HG02642 (cell line): ENCODE data around the gene NEDD4L.
"Not testable (repeated sequence)": the region's sequence is repeated elsewhere in the genome, so short reads cannot be mapped to it uniquely, and the experiment has no call there.

Experiments
- ATAC-seq: cut with Tn5 transposase; IDR thresholded peaks from one replicate; pipeline ENCODE4 v1.9.1; 2021; ENCODE audit warnings: mild to moderate bottlenecking; ENCODE audit not compliant: unreplicated experiment, poor library complexity

Gene NEDD4L

GRCh38 chr18:58272779-58273435 is 228.9 kb downstream of the NEDD4L start:
- ATAC-seq = no peak

- ATAC-seq = no peak
Observed at GRCh38 chr18:58275176-58275575, 231.2 kb downstream of the NEDD4L start.

GRCh38 chr18:58276789-58277739 is 233.0 kb downstream of the NEDD4L start:
- no peak for ATAC-seq

DNA sequence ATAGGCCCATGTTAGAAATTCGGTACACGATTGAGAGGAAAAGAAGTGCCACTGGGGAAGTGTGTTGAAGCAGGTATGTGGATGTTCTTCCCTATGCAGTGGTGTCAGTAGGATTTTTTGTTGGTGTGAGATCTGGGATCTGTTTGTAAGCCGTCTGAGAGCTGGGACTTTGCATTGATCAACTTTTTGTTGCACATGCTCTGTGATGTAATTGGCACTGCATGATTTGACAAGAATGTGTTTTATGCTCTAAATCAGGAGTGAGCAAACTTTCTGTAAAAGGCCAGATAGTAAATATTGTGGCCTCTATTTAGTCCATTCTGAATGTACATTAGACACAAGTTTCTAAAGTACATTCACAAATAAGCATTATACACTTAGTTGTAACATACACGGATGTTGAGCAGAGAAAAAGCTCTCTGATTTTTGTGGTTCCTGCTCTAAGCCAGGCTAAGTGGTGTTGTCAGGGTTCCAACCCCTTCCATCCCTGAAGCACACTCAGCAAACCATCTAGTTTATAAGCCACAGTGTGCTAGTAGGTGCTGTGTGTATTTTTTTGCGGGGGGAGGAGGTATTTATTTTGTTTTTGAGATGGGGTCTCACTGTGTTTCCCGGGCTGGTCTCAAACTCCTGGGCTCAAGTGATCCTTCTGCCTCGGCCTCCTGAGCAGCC is 235.6 kb downstream of the NEDD4L start:
- no peak for ATAC-seq

DNA sequence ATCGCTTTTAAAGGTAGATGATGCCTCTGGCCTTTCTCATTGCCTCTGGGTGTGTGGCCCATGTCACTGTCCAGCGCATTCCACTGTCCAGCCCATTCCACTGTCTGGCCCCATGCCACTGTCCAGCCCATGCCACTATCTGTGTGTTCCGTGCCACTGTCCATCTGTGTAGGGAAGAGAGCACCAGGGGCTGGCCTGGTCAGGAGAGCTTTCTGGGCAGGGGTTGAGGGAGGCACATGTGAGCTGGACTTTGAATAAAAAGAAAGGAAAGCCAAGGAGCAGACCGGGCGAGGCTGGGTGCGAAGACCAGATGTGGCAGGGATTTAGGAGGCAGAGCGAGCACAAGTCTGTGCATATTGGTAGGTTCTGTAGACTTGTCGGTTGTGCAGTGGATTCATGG is 236.2 kb downstream of the NEDD4L start:
- ATAC-seq = no peak

DNA sequence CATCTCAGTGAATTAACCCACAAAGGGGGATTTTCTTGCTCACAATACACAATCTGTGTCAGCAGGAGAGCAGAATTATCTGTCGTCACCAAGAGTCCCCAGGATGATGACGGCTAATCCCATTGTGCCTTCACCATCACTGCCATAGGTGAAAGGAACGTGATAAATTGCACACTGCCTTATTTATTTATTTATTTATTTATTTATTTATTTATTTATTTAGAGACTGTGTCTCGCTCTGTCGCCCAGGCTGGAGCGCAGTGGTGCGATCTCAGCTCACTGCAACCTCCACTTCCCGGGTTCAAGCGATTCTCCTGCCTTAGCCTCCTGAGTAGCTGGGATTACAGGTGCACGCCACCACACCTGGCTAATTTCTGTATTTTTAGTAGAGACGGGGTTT is 238.8 kb downstream of the NEDD4L start:
- not testable (repeated sequence) for ATAC-seq

- no peak for ATAC-seq
Observed at GRCh38 chr18:58284699-58285448, 240.8 kb downstream of the NEDD4L start.

DNA sequence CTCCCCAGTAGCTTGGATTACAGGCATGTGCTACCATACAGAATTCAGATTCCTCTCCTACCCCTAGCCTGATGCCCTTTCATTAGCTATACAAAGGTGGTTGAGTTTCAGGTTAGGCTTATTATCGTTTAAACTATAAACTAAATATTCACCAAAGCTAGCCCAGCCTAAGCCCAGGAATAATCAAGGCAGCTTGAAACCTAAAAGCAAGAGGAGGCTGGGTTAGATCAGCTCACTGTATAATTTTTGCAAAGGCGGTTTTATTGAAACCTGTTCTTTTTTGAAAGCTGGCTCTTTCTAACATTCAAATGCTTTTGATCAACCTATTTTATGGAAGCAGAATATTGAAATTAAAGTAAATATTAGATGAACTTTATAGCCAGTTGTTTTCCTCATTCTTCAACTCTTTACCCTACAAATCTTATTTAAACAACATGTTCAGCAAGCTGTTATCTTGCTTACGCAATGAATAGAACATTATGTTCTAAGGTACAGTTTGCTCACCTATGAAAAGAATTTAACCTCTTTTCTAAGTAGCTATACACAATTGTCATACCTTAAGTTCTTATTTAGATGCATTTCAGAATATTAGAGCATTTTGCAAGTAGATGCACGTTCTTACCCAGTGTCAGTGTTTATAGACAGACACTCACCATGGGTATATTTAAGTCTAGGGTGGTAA is 241.6 kb downstream of the NEDD4L start:
- no peak for ATAC-seq

DNA sequence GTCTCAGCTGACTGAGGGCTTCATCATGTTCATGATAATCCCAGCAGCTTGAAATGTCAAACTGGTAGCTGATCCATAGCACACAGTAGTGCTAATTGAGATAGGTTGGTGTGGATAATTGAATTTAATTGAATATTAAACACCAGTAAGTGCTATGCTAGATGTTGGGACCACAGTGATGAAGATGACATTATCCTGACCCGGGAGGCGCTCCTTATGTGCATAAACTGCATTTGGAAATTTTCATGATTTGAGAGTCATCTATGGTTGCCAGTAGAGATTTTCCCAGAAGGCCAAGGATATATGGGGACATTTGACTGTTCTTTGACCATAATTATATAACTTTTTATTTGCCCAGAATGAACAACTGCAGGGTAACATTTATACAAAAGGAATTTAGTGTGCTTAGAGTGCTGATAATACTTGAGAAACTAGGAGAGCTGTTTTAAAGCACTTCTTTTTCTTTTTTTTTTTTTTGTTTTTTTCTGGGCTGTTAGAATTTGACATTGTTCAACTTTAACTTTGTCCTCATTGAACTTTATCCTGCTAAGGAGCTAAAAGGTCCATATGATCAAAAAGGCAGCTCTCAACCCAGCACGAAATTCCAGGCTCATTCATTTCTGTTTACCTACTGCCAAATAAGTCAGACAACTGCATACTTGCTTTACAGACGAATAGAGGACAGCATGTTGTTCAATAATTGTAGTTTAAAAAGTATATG is 242.8 kb downstream of the NEDD4L start:
- no peak for ATAC-seq

DNA sequence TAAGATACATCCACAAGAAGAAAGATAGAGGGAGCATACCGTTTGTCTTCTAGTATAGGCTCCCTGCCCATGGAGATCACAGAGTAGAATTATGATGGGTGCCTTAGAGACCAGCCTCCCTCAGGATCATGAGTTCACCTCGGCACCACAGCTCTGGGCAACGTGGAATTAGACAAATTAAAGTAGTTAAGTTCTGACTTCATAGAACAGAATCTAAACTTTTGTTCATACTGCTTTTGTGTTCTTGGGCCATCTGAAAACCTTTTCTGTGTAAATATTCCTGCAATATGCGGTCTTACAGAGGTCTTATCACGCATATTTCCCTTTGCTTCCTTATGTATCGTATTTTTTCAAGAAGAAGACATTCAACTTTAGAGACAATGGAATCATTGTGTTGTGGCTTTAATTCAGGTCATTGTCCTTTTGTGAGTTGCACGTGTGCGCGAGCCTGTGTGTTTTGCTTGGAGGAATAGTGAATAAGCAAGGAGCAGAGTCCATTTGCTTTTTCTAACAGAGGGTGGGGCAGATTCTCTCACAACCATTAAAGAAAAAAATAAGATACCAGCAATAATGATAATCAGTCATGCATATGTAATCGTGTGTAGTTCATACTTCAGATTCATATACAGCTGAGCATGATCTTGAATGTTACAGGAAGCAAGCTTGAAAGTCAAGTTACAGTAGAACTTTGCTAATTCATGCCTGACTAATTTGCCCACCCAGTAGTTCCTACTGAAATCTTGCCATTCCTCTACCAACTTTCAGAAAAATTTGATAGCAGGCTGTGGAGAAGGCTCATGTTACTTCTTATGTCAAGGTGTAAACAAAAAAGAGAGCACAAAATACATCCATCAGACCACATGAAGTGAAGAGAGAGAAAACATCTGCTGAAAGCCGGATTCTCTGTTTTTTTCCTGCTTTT is 243.6 kb downstream of the NEDD4L start:
- ATAC-seq = no peak

- no peak for ATAC-seq
Observed at GRCh38 chr18:58288921-58289797, 245.1 kb downstream of the NEDD4L start.

DNA sequence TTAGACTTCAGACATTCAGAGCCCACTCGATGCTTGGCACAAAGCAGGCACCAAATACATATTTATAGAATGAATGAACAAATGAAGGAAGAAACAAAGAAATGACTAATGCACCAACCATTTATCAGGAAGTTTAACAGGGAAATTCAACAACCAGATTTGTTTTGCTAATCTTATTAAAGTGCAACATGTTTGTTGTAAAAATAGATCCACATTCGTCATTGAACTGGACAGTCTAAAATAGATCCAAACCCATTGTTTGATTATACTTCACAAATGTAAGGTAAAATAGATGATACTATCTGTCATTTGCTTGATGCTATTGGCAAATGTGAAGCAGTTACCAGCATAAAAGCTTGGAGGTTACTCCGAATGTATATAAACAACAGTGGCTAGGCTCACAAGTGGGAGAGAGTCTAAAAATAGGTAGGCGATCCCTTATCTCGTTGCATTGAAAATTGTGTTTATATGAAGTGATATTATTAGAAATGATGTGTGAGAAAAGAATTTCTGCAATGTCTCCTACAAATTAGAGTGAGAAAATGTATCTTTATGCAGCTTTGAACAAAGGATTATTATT is 246.2 kb downstream of the NEDD4L start:
- ATAC-seq = no peak

- no peak for ATAC-seq
Observed at GRCh38 chr18:58291131-58291530, 247.1 kb downstream of the NEDD4L start.

GRCh38 chr18:58292638-58293037 is 248.6 kb downstream of the NEDD4L start:
- ATAC-seq = no peak

GRCh38 chr18:58297198-58297597 is 253.2 kb downstream of the NEDD4L start:
- no peak for ATAC-seq

- no peak for ATAC-seq
Observed at GRCh38 chr18:58298251-58299134, 254.5 kb downstream of the NEDD4L start.
